Spleen (tissue), 7 donors: Measurements from ENCODE around the gene METTL4.

Experiments used
- POLR2A ChIP-seq, 3 donors: fragments of 450-650 bp; IDR thresholded peaks; one replicate each; pipeline ENCODE4 v1.5.1; 2017; ENCODE audit warnings: antibody characterized with exemption in 3 of 3, mild to moderate bottlenecking in 1 of 3
- TF ChIP-seq, protein P1 (sequence below), 11 experiments: fragments of 200-600 bp in 7 of 11; fragments of 450-650 bp in 4 of 11; sonication (generic) in 4 of 11; IDR thresholded peaks in 8 of 11; conservative IDR thresholded peaks in 3 of 11; 1 replicate in 7 of 11; 2 replicates in 4 of 11; pipeline versions ENCODE4 v1.4.0 to v1.8.0; 2016 to 2021; ENCODE audit warnings: antibody characterized with exemption in 11 of 11, inconsistent platforms in 4 of 11, mild to moderate bottlenecking in 1 of 11
- donor health status: DM: no; HTN: no; CAD: no; lungs with moderate emphysema.
- donor health status: DM: no; HTN: no; CAD: no.
- donor health status: DM: no; HTN: no; CAD: no.

DNA sequence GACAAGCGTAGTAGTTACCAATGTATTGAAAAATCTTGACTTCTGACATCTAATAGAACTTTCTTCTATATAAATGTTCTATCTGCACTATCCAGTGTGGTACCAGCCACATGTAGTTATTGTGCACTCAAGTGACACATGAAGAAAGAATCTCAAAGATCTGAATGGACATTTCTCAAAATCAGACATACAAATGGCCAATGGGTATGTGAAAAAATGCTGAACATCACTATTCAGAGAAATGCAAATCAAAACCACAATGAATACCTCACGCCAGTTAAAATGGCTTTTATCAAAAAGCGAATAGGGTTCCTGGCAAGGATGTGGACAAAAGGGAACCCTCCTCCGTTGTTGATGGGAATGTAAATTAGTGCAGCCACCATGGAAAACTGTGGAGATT, 46.7 kb upstream of the METTL4 start:
- TF ChIP-seq, protein P1, sequence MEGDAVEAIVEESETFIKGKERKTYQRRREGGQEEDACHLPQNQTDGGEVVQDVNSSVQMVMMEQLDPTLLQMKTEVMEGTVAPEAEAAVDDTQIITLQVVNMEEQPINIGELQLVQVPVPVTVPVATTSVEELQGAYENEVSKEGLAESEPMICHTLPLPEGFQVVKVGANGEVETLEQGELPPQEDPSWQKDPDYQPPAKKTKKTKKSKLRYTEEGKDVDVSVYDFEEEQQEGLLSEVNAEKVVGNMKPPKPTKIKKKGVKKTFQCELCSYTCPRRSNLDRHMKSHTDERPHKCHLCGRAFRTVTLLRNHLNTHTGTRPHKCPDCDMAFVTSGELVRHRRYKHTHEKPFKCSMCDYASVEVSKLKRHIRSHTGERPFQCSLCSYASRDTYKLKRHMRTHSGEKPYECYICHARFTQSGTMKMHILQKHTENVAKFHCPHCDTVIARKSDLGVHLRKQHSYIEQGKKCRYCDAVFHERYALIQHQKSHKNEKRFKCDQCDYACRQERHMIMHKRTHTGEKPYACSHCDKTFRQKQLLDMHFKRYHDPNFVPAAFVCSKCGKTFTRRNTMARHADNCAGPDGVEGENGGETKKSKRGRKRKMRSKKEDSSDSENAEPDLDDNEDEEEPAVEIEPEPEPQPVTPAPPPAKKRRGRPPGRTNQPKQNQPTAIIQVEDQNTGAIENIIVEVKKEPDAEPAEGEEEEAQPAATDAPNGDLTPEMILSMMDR (IDR thresholded peaks at IDR 0.05 in 8 of 11, conservative IDR thresholded peaks at IDR 0.05 in 3 of 11): no peak
- TF ChIP-seq POLR2A (IDR thresholded peaks at IDR 0.05): no peak
